ENCODE results near the gene PTGR3. TPM values are rescaled to one million over a fixed set of nuclear protein-coding genes. Genes with fewer than 3 reads are reported as not detected.
A peak's percentile ranks its signal among the peaks of the same experiment; 100 is the strongest.

PTGR3 gene
- total and polyA plus RNA-seq, 12 donors = 10.0 to 71.3 (median 57.1) TPM

DNA sequence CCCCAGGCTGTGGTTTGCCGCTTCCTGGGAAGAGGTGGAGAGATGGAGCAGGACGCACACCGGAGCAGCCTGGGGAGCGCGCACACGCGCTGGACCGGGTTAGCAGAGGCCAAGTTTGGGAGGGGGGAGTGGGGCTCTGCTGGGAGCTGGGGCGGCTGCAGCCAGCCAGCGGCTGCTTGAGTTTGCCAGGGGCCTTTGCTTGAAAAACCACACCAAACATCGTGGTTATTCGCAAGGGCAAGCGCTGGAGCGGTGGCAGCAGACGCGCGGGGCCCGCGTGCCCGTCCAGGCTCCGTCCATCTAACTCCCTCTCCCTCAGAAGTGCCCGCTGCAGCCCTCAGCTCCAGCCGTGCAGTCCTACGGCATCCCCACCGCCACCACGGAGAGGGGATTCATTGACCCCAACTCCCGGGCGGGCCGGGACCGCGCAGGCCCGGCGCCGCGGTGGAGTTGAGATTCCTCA is 4.6 kb downstream of the PTGR3 start:
- H3K4me1 ChIP-seq = peaks cover 12 to 68% (median 57%) of the 10 kb centered on the region in 9 donors
- no peaks in the 10 kb centered on the region for H3K9me3 ChIP-seq
- peak overlapping the region in 9 of 10 donors; percentile 42 to 98 (median 56) for H3K4me3 ChIP-seq
- intact Hi-C loops (cut with DNase I) = loop anchor here in 4 of 10 donors (10.0 kb wide), 4 partner anchors 159 to 309 kb away; no protein-coding TSS in a partner anchor
- H3K27ac ChIP-seq = peak overlapping the region; percentile 44 to 100 (median 70)
- H3K36me3 ChIP-seq = peaks cover 0 to 27% (median 4%) of the 10 kb centered on the region in 9 donors
- ATAC-seq (peak; percentile 9 to 51 (median 42)), DNase-seq (no peak)
- no peaks in the 10 kb centered on the region for H3K27me3 ChIP-seq
- TF ChIP-seq, protein P1, sequence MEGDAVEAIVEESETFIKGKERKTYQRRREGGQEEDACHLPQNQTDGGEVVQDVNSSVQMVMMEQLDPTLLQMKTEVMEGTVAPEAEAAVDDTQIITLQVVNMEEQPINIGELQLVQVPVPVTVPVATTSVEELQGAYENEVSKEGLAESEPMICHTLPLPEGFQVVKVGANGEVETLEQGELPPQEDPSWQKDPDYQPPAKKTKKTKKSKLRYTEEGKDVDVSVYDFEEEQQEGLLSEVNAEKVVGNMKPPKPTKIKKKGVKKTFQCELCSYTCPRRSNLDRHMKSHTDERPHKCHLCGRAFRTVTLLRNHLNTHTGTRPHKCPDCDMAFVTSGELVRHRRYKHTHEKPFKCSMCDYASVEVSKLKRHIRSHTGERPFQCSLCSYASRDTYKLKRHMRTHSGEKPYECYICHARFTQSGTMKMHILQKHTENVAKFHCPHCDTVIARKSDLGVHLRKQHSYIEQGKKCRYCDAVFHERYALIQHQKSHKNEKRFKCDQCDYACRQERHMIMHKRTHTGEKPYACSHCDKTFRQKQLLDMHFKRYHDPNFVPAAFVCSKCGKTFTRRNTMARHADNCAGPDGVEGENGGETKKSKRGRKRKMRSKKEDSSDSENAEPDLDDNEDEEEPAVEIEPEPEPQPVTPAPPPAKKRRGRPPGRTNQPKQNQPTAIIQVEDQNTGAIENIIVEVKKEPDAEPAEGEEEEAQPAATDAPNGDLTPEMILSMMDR (IDR thresholded peaks at IDR 0.05) = no peak
- WGBS, 2 donors = 6 to 16% methylated on average over 35 of the region's 35 CpGs

DNA sequence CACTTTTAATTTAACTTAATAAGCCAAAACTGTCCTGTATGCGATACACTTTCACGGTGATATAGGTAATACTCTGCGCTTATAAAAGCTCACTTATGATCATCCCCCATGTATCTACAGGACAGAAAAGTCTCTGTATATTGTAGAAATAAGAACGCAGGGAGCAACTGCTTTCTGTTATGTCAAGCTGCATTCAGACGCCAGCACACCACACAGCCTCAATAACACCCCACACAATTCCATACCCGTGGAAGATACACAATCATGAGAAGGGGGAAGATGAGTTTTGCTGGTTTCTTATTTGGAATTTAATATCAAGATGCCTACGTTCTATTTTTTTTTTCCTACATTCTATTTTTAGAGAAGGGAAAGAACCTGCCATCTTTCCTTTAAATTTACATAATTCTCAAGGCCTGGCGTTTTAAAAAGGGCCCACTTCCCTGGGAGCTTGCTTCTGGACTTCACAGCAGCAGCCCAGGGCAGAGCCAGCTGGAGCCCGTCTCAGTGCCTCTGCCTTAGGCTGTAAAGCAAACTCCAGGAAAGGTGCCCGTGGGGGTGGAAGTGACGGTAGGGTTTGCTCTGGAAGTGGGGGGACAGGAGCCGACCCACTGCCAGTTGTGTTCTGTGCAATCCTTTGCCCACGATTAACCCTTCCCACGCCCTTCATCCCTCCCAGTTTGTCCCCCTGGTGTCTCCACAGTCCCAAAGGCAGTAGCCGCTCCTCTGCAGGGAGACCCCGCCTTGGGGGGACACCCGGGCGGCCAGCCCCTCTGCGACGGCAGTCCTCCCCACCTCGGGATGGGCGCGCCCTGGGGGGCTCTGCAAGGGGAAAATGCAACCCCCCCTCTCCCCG is 5.3 kb downstream of the PTGR3 start:
- DNase-seq (no peak), ATAC-seq (peak in 6 of 8 donors; percentile 27 to 48 (median 44))
- H3K4me3 ChIP-seq = peak overlapping the region in 9 of 10 donors; percentile 42 to 98 (median 56)
- no peaks in the 10 kb centered on the region for H3K9me3 ChIP-seq
- TF ChIP-seq, protein P1 (IDR thresholded peaks at IDR 0.05) = no peak
- intact Hi-C loops (cut with DNase I) = loop anchor here in 4 of 10 donors (10.0 kb wide), 4 partner anchors 159 to 309 kb away; no protein-coding TSS in a partner anchor
- peak overlapping the region in 9 of 10 donors; percentile 44 to 100 (median 70) for H3K27ac ChIP-seq
- H3K4me1 ChIP-seq = peaks cover 12 to 72% (median 58%) of the 10 kb centered on the region in 9 donors
- peaks cover 0 to 27% (median 4%) of the 10 kb centered on the region in 9 donors for H3K36me3 ChIP-seq
- H3K27me3 ChIP-seq = no peaks in the 10 kb centered on the region
- WGBS, 2 donors = 36 to 39% methylated on average over 24 of the region's 24 CpGs

DNA sequence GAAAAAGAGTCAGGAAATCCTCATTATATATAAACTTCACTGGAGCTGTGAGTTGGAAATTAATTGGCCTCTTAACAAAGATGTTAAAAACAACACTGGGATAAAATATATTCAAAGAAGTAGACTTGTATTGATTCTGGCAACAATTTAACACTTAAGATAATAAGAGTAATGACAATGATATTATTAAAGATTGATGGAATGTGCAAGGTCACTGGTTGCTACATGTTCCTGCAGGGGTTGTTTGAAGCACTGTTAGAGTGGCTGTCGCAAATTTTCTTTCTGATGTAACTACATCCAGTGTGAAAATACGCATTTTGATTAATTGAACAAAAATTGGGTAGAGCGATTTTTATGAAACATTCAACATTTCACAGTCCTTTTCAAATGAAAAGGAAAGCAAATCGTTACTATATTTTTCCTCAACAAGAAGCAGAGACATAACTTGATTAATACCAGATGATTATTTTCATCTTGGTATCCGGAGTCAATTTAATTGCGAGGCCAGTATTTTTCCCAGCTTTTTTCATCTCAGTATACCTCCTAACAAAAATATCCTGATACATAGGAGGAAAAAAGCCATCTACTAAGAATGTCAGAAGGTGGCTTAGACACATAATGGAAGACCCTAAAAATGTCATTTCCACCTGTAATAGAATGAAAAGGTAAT is 6.1 kb downstream of the PTGR3 start:
- WGBS, 2 donors = 80 to 90% methylated on average over 6 of the region's 6 CpGs

More for the DNA sequence above, 6.1 kb downstream of the PTGR3 start:
- Histone ChIP-seq H3K27ac (peak overlapping the region in 2 of 10 donors; percentile 79 to 100), H3K9me3 (no peaks in the 10 kb centered on the region), H3K4me3 (no peak overlapping the region), H3K4me1 (peaks cover 14 to 80% (median 61%) of the 10 kb centered on the region in 9 donors), H3K27me3 (no peaks in the 10 kb centered on the region), H3K36me3 (peaks cover 0 to 27% (median 4%) of the 10 kb centered on the region in 9 donors)
- TF ChIP-seq, protein P1 (IDR thresholded peaks at IDR 0.05) = no peak
- no peak for DNase-seq
- no peak for ATAC-seq
- intact Hi-C loops (cut with DNase I) = loop anchor here in 4 of 10 donors (10.0 kb wide), 4 partner anchors 158 to 308 kb away; no protein-coding TSS in a partner anchor
